ENCODE measurements around the gene MARF1.

GRCh38 chr16:15617901-15618300 lies 25.1 kb downstream of the MARF1 start:
- no peak for TF ChIP-seq CTCF (IDR thresholded peaks at IDR 0.05)
- TF ChIP-seq EZH2 (IDR thresholded peaks at IDR 0.05): no peak
- TF ChIP-seq EZH2phosphoT487 (IDR thresholded peaks at IDR 0.05): no peak

Measured in neural progenitor cell (in vitro differentiated cells).